Activated T-helper 2 cell treated with anti-CD3 and anti-CD28 coated beads, Interferon-gamma antibody, Interleukin-2, Interleukin-4, amounts not matched to agents 10 μg/mL and 5 μg/mL and 100 μg/mL, durations not matched to agents 14 hours and 24 hours and 36 hours (primary cell): ENCODE data around the gene SLC7A6OS. TPM values are rescaled to one million over a fixed set of nuclear protein-coding genes. Genes with fewer than 3 reads are reported as not detected.

ENCODE experiments used
- DNase-seq: peaks from one replicate; pipeline ENCODE4 v3.0.0; 2021; ENCODE audit warnings: low spot score
- H3K27ac Mint-ChIP-seq: one replicate; pipeline ENCODE4 v1.8.0; 2021; ENCODE audit warnings: mixed read lengths
- H3K27me3 Mint-ChIP-seq: one replicate; pipeline ENCODE4 v1.8.0; 2021; ENCODE audit warnings: low read depth, mixed read lengths
- H3K36me3 Mint-ChIP-seq: one replicate; pipeline ENCODE4 v1.8.0; 2021; ENCODE audit warnings: low read depth, mixed read lengths
- H3K4me1 Mint-ChIP-seq: one replicate; pipeline ENCODE4 v1.8.0; 2021; ENCODE audit warnings: low read depth, mixed read lengths
- H3K4me3 Mint-ChIP-seq: one replicate; pipeline ENCODE4 v1.8.0; 2021; ENCODE audit warnings: low read depth, mild to moderate bottlenecking, moderate library complexity, mixed read lengths
- H3K9me3 Mint-ChIP-seq: one replicate; pipeline ENCODE4 v1.8.0; 2021; ENCODE audit warnings: mixed read lengths
- intact Hi-C: fragments of 100-400 bp; cut with micrococcal nuclease; formaldehyde crosslinking; loops from one replicate; pipeline ENCODE4 v1.15.1; 2023
- total RNA-seq: library from RNA; stranded (reverse); gene quantifications from 2 replicates; pipeline ENCODE4 v1.2.3, GENCODE V29; 2022

Gene SLC7A6OS
- total RNA-seq, 1 donor from 2014 or later: 24.7 TPM

DNA sequence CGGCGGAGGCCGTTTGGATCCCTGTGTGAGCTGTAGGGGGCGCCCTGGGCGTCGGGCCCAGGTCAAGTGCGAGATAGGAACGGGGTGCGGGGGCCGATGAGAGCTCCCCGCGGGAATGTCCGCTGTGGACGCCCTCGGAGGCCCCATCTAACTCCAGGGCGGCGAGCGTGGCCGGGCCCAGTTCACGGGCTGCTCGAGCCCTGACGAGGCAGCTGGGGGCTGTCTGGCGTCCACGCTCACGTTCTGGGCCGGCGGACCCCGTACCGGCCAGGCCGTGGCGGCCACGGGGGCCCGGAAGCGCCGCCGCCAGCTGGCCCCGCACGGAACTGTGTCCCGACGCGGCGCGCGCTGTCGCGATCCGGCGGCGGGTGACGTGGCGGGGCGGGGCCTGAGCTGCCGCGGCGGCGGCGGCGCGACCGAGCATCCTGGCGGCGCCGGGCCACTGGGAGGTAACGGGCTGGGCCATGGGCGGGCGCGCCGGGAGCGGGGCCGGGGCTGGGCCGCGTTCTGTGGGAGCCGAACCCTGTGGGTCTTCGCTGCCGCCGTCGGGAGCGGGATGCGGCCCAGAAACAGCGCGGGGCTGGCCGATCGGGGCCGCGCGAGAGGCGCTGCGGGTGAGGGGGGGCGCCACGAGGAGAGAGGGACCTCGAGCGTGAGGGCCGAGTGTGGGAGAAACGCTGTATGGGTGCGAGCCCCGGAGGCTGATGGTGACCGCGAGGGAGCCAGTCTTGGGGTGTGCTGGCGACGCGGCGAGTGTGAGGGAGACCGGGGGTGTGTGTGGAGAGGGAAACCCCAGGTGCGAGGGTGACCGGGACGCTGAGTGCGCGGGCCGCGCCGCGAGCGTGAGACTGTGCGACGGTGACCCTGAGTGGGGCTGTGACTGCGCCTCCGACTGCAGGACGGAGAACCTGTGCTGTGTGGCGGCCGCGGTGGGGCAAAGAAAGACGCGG lies 46.3 kb downstream of the SLC7A6OS start, which contains the start of gene SLC7A6:
Gene SLC7A6, plus strand, starts transcription at position 399 of the 950 bp plus-strand sequence. CDS start 10,201 bp downstream, outside the sequence.
- intact Hi-C loops: loop anchor here (1.0 kb wide), 4 partner anchors 11 to 46 kb away; partner anchors contain the start of genes PLA2G15 and SLC7A6OS
- Mint-ChIP-seq H3K4me1 (peaks cover 36% of the 10 kb centered on the region), H3K4me3 (peak within 1 kb of the TSS; percentile 93), H3K9me3 (no peaks in the 10 kb centered on the region), H3K36me3 (peaks cover 32% of the 10 kb centered on the region), H3K27me3 (no peaks in the 10 kb centered on the region), H3K27ac (peak within 1 kb of the TSS; percentile 97)
- peak; percentile 79 for DNase-seq

DNA sequence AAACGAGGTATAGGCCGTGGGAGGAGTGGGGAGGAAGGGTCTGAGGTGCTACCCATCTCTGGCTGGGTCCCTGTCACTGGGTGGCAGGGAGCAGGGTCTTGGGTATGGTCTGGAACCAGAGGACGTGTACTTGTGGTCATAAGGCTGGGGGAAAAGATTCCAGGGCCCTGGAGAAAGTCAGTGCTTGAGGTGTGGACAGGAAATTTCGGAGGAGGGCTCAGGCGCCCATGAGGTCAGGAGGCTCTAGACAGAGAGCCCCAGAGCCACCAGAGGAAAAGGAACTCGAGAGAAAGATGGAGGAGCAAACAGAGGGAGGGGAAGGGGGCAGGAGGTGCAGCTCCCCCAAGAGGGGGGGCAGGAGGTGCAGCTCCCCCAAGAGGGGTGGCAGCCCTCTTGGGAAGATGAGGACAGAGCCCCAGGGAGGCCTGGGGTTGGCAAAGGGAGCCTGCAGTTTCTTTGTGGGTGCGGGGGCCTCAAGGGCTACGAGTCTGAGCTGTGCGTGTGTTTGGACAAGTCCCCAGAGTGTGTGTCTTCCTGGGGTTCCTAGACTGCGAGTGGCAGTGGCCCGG lies 47.1 kb downstream of the SLC7A6OS start:
- H3K27ac Mint-ChIP-seq: peak overlapping the region; percentile 96
- no peak for DNase-seq
- H3K36me3 Mint-ChIP-seq: peaks cover 25% of the 10 kb centered on the region
- no peaks in the 10 kb centered on the region for H3K9me3 Mint-ChIP-seq
- intact Hi-C loops: loop anchor here (1.0 kb wide), 3 partner anchors 18 to 47 kb away; partner anchors contain the start of genes PLA2G15 and SLC7A6OS
- H3K4me3 Mint-ChIP-seq: peak overlapping the region; percentile 89
- H3K4me1 Mint-ChIP-seq: peaks cover 30% of the 10 kb centered on the region
- H3K27me3 Mint-ChIP-seq: no peaks in the 10 kb centered on the region

DNA sequence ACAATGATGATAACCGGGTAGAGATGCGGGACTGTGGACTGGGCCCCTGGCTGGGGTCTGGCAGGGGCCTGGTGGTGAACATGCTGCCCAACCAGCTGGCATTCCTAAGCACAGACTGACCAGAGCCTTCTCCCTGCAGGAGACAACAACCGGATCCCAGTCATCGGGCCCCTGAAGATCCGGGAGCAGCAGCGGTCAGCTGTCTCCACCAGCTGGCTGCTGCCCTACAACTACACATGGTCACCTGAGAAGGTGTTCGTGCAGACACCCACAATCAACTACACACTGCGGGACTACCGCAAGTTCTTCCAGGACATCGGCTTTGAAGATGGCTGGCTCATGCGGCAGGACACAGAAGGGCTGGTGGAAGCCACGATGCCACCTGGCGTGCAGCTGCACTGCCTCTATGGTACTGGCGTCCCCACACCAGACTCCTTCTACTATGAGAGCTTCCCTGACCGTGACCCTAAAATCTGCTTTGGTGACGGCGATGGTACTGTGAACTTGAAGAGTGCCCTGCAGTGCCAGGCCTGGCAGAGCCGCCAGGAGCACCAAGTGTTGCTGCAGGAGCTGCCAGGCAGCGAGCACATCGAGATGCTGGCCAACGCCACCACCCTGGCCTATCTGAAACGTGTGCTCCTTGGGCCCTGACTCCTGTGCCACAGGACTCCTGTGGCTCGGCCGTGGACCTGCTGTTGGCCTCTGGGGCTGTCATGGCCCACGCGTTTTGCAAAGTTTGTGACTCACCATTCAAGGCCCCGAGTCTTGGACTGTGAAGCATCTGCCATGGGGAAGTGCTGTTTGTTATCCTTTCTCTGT lies 51.5 kb downstream of the SLC7A6OS start:
- H3K27me3 Mint-ChIP-seq: no peaks in the 10 kb centered on the region
- H3K27ac Mint-ChIP-seq: no peak overlapping the region
- intact Hi-C loops: no loop called here
- H3K4me3 Mint-ChIP-seq: no peak overlapping the region
- H3K4me1 Mint-ChIP-seq: peaks cover 15% of the 10 kb centered on the region
- DNase-seq: no peak
- no peaks in the 10 kb centered on the region for H3K9me3 Mint-ChIP-seq
- H3K36me3 Mint-ChIP-seq: no peaks in the 10 kb centered on the region

DNA sequence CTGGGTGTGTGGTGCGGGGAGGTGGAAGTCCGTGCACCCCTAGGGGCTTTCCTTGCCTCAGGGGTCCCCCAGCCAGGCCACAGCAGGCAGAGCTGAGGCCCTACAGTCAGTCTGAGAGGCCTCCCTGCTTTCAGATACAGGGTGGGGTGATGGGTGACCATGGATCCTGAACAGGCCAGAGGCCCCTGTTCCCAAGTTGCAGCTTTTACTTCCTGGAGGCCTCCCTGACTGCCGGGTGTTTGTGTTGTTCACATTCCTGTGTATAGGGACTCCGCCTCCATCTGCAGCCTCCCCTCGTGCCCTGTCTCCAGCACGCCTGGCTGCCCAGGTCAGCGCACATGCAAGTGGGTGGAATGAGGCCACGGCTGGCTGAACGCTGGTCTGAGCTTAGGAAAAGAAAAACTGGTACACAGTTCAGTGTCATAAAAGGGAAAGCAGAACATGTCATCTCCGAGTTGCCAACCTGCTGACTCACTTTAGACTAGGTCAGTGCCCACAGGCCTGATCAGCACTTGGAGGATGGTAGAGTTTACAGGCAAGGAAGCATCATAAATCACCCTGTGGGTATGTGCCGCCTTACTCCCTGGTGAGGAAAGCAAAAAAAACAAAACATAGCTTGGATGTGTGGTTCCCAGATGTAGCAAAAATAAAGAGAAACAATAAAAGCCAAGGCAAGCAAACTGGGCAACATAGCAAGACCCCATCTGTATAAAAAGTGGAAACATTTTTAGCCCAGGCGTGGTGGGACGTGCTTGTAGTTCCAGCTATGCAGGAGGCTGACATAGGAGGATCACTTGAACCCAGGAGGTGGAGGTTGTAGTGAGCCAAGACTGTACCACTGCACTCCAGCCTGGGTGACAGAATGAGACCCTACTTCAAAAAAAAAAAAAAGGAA lies 52.6 kb downstream of the SLC7A6OS start:
- Mint-ChIP-seq H3K4me3 (no peak overlapping the region), H3K27me3 (no peaks in the 10 kb centered on the region), H3K27ac (peak overlapping the region; percentile 40), H3K36me3 (no peaks in the 10 kb centered on the region), H3K4me1 (peaks cover 8% of the 10 kb centered on the region), H3K9me3 (no peaks in the 10 kb centered on the region)
- intact Hi-C loops: no loop called here
- no peak for DNase-seq

DNA sequence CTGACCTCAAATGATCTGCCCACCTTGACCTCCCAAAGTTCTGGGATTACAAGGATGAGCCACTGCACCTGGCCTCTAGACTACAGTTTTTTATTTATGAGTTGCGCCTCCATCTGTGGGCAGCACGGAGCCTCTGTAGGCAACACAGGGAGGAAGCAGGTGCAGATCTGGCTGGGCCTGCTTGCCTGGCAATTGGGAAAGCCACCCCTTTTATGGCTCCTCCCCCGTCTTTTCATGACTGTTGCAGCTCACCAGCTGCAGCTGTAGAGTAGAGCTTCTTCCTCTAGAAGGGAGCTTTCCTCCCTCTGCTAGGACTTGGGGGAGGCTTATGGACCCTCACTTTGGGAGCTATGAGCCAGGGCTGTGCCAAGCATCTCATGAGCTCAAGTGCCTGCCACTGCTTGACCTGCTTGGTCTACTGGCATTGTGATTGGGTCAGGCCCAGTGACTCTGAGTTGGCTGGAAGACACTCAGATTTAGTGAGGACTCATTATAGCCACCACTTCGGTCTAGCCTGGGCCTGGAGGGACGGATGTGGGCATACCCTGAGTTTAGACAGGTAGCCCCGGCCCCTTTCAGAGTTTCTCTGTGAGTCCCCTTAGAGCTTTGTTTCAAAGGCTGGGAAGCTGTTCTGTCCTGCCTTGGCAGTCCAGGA lies 53.4 kb downstream of the SLC7A6OS start:
- no peak overlapping the region for H3K27ac Mint-ChIP-seq
- H3K9me3 Mint-ChIP-seq: no peaks in the 10 kb centered on the region
- no peaks in the 10 kb centered on the region for H3K36me3 Mint-ChIP-seq
- no peaks in the 10 kb centered on the region for H3K27me3 Mint-ChIP-seq
- DNase-seq: no peak
- intact Hi-C loops: no loop called here
- peaks cover 6% of the 10 kb centered on the region for H3K4me1 Mint-ChIP-seq
- no peak overlapping the region for H3K4me3 Mint-ChIP-seq

DNA sequence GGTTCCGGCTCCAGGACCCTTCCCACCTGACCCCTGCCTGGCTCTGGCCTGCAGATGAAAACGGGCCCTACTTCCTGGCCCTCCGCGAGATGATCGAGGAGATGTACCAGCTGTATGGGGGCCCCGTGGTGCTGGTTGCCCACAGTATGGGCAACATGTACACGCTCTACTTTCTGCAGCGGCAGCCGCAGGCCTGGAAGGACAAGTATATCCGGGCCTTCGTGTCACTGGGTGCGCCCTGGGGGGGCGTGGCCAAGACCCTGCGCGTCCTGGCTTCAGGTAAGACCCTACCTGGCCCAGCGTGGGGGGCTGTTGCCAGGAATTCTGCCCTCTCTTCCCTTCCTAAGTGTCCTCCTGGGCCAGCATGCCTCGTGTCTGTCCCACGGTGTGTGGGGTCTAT lies 55.0 kb downstream of the SLC7A6OS start:
- no peaks in the 10 kb centered on the region for H3K9me3 Mint-ChIP-seq
- intact Hi-C loops: no loop called here
- DNase-seq: no peak
- no peaks in the 10 kb centered on the region for H3K27me3 Mint-ChIP-seq
- peaks cover 7% of the 10 kb centered on the region for H3K36me3 Mint-ChIP-seq
- H3K4me3 Mint-ChIP-seq: no peak overlapping the region
- H3K4me1 Mint-ChIP-seq: peaks cover 5% of the 10 kb centered on the region
- H3K27ac Mint-ChIP-seq: no peak overlapping the region

DNA sequence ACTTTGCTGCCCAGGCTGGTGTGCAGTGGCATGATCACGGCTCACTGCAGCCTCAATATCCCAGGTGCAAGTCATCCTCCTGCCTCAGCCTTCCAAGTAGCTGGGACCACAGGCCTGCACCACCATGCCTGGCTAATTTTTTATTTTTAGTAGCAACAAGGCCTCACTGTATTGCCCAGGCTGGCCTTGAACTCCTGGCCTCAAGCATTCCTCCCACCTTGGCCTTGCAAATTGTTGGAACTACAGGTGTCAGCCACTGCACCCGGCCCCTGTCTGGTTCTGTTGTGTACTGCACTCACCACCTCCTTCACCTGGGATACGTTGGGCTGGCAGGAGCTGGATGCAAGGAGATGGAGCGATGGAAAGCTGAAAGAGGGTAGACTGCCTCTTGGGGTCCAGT lies 57.0 kb downstream of the SLC7A6OS start:
- H3K27me3 Mint-ChIP-seq: no peaks in the 10 kb centered on the region
- intact Hi-C loops: no loop called here
- peaks cover 13% of the 10 kb centered on the region for H3K36me3 Mint-ChIP-seq
- H3K4me1 Mint-ChIP-seq: peaks cover 5% of the 10 kb centered on the region
- no peaks in the 10 kb centered on the region for H3K9me3 Mint-ChIP-seq
- DNase-seq: no peak
- H3K4me3 Mint-ChIP-seq: no peak overlapping the region
- H3K27ac Mint-ChIP-seq: no peak overlapping the region

DNA sequence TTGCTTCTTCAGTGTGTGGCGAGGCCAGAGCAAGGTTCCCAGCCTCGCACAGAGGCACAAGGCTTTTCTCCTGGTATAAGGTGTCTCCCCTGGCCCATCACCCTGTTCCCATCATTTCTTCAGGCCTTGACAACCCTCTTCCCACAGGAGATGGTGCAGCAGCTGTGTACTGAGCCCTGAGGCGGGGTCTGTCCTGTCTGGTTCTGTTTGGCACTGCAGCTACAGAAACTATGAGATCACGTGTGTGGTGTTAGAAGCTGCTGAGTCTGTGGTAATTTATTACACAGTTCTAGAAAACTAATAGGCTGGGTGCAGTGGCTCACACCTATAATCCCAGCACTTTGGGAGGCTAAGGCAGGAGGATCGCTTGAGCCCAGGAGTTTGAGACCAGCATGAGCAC lies 58.4 kb downstream of the SLC7A6OS start:
- Mint-ChIP-seq H3K36me3 (peaks cover 13% of the 10 kb centered on the region), H3K27me3 (no peaks in the 10 kb centered on the region), H3K4me1 (peaks cover 3% of the 10 kb centered on the region), H3K4me3 (no peak overlapping the region), H3K27ac (no peak overlapping the region), H3K9me3 (no peaks in the 10 kb centered on the region)
- no peak for DNase-seq
- intact Hi-C loops: no loop called here

DNA sequence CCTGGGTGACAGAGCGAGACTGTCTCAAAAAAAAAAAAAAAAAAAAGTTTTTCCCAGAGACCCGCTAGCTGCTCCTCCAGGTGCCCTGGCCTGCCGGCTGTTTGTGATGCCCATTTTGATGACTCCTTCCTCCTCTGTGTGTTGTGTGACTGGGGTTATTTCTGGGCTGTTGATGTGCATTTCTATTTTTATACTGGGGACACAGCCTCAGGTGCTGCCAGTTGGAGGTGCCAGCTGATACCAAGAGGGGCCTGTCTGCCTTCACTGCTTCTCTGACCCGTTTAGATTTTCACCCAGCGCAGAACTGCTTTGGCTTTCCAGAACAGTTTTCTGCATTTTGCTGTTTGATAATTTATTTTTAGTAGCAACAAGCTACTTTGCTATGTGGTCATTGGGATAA lies 58.9 kb downstream of the SLC7A6OS start:
- Mint-ChIP-seq H3K36me3 (peaks cover 13% of the 10 kb centered on the region), H3K4me3 (no peak overlapping the region), H3K9me3 (no peaks in the 10 kb centered on the region), H3K27me3 (no peaks in the 10 kb centered on the region), H3K27ac (no peak overlapping the region), H3K4me1 (peaks cover 1% of the 10 kb centered on the region)
- no peak for DNase-seq
- intact Hi-C loops: no loop called here

DNA sequence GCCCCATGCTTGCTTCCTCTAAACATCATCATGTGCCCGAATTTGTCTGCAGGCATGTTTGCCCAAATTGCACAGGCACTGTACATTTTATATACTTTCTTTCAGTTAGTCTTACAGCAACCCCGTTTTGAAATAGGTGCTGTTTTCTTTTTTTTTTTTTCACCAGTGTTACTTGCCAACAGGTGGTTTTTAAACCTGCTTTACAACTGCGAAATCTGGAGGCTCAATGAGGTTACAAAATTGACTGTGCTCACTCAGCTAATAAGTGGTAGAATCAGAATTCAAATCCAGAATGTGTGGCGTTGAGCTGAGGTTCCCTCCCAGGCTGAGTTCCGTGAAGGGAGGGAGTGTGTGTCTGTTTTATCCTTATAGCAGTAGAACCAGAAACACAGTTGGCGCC lies 59.8 kb downstream of the SLC7A6OS start:
- no peak overlapping the region for H3K27ac Mint-ChIP-seq
- H3K4me1 Mint-ChIP-seq: peaks cover 7% of the 10 kb centered on the region
- H3K27me3 Mint-ChIP-seq: no peaks in the 10 kb centered on the region
- peaks cover 13% of the 10 kb centered on the region for H3K36me3 Mint-ChIP-seq
- intact Hi-C loops: no loop called here
- no peak for DNase-seq
- no peak overlapping the region for H3K4me3 Mint-ChIP-seq
- H3K9me3 Mint-ChIP-seq: no peaks in the 10 kb centered on the region

DNA sequence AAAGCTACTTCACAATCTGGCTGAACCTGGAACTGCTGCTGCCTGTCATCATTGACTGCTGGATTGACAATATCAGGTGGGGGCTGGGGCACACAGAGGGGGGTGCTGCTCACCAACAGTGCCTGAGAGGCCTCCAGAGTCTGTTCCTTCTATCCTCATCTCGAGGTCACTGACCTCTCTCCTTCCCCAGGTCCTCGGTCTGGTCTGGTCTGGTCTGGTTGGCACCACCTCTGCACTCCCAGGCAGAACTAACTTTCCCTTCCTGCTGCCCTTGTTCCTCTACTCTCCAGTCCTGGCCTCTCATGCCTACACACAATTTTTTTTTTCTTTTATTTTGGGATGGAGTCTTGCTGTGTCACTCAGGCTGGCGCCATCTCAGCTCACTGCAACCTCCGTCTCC lies 61.4 kb downstream of the SLC7A6OS start:
- H3K9me3 Mint-ChIP-seq: no peaks in the 10 kb centered on the region
- intact Hi-C loops: loop anchor here (10.0 kb wide), 1 partner anchor 265 kb away; no protein-coding TSS in a partner anchor
- no peaks in the 10 kb centered on the region for H3K27me3 Mint-ChIP-seq
- H3K36me3 Mint-ChIP-seq: peaks cover 13% of the 10 kb centered on the region
- H3K27ac Mint-ChIP-seq: no peak overlapping the region
- H3K4me3 Mint-ChIP-seq: no peak overlapping the region
- no peak for DNase-seq
- H3K4me1 Mint-ChIP-seq: peaks cover 17% of the 10 kb centered on the region
